Measurements from ENCODE around the gene PIK3R2. TPM values are rescaled to one million over a fixed set of nuclear protein-coding genes. Genes with fewer than 3 reads are reported as not detected.

PIK3R2 gene
- total RNA-seq, 1 donor from 2014 or later, result 61.2 TPM

- peak; percentile 27 for TF ChIP-seq CTCF (IDR thresholded peaks at IDR 0.05; ENCODE audit: unreplicated experiment)
- Mint-ChIP-seq H3K36me3 (ENCODE audit: insufficient read depth) (peaks cover 1% of the 10 kb centered on the region), H3K27me3 (no peaks in the 10 kb centered on the region), H3K4me1 (ENCODE audit: low read depth) (peaks cover 3% of the 10 kb centered on the region), H3K4me3 (ENCODE audit: low read depth) (peak overlapping the region; percentile 87), H3K9me3 (ENCODE audit: low read depth) (no peaks in the 10 kb centered on the region), H3K27ac (peak overlapping the region; percentile 47)
- DNase-seq (ENCODE audit: low spot score, unreplicated experiment), result no peak
These were observed 49.9 kb downstream of the PIK3R2 start for GRCh38 chr19:18202778-18203407.

DNA sequence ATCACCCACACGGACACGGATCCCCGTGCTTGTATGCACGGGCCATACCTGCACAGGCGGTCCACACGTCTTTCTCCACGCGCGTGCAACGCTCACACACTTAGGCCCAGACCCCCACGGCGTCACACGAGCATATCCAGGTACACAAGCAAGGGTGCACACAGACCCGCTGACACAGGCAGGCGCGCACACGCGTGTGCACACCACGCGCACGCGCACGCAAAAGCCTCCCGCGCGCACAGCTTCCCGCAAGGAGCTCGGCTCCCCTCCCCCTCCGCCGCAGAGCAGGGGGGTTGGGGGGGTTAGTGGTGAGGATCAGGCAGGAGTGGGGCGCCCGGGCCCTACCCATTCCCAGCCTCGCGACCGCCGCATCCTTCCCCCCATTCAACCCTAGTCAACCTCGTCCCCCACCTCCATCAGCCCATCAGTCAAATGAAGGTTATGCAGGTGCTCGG lies 50.5 kb downstream of the PIK3R2 start:
- no peak for DNase-seq (ENCODE audit: low spot score, unreplicated experiment)
- H3K27ac Mint-ChIP-seq, result peak overlapping the region; percentile 81
- H3K27me3 Mint-ChIP-seq, result peaks cover 1% of the 10 kb centered on the region
- peak overlapping the region; percentile 87 for H3K4me3 Mint-ChIP-seq (ENCODE audit: low read depth)
- no peaks in the 10 kb centered on the region for H3K9me3 Mint-ChIP-seq (ENCODE audit: low read depth)
- peaks cover 3% of the 10 kb centered on the region for H3K4me1 Mint-ChIP-seq (ENCODE audit: low read depth)
- TF ChIP-seq CTCF (IDR thresholded peaks at IDR 0.05; ENCODE audit: unreplicated experiment), result no peak
- H3K36me3 Mint-ChIP-seq (ENCODE audit: insufficient read depth), result peaks cover 1% of the 10 kb centered on the region

DNA sequence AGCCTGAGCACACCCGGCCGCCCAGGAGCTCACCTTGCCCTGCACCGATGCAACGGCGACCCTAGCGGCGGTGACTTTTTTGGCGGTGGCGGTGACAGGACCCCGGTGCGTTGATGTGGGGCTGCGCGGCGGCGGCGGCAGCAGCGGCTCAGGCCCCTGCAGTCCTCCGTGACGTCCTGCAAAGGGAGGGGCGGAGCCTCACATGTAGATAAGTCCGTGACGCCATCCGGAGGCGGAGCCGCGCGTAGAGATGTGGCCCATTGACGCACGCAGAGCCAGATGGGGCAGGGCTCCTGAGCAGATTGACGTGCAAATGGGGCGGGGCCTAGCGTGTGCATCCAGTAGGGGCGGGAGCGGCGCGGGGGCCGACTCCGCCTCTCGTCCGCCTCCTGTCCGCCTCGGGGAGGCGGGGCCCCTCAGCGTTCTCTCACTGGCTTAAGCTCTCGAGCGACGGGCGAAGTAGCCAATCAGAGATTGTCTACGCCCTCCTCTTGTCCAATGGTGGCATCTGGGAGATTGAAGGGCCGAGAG lies 51.0 kb downstream of the PIK3R2 start, which contains the start of gene RAB3A:
TSS of gene RAB3A (minus strand) at position 180 of the 531 bp plus-strand sequence. CDS start 1,302 bp downstream, outside the sequence.
- DNase-seq (ENCODE audit: low spot score, unreplicated experiment), result peak; percentile 99
- H3K27me3 Mint-ChIP-seq, result peaks cover 6% of the 10 kb centered on the region
- H3K4me1 Mint-ChIP-seq (ENCODE audit: low read depth), result peaks cover 3% of the 10 kb centered on the region
- peak within 1 kb of the TSS; percentile 88 for H3K4me3 Mint-ChIP-seq (ENCODE audit: low read depth)
- H3K36me3 Mint-ChIP-seq (ENCODE audit: insufficient read depth), result no peaks in the 10 kb centered on the region
- H3K9me3 Mint-ChIP-seq (ENCODE audit: low read depth), result no peaks in the 10 kb centered on the region
- peak within 1 kb of the TSS; percentile 96 for H3K27ac Mint-ChIP-seq
- TF ChIP-seq CTCF (IDR thresholded peaks at IDR 0.05; ENCODE audit: unreplicated experiment), result peak; percentile 35

GRCh38 chr19:18204394-18205199 lies 51.6 kb downstream of the PIK3R2 start:
- Mint-ChIP-seq H3K36me3 (ENCODE audit: insufficient read depth) (no peaks in the 10 kb centered on the region), H3K4me1 (ENCODE audit: low read depth) (peaks cover 3% of the 10 kb centered on the region)
- no peak for TF ChIP-seq CTCF (IDR thresholded peaks at IDR 0.05; ENCODE audit: unreplicated experiment)

DNA sequence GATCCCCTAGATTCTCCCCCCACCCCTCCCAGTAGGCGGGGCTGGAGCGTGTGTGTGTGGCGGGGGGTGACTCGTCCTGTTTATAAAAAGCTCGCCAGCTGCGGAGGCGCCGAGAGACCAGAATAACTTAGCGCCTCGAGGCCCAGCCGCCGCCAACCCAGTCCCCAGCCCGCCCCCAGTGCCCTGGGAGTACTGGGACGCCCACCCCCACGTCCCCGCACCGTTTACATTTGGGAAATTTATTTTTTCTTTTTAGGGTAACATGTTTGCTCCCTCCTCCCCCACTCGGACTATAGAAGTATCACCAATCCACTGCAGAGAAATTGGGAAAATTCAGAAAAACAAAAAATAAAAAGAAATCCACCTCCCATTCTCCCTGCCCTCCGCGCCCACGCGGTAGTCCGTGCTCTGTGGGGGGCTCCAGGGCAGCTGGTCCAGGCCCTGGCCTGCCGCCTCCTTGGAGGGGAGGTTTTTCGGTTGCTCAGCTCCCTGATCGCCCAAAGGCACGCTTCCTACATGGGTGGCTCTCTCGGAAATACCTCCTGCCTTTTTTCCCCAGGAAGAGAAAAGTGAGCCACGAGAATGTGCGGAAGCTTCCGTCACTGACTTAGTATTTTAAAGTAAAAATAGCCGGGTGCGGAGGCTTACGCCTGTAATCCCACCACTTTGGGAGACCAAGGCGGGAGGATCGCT lies 52.4 kb downstream of the PIK3R2 start:
- no peaks in the 10 kb centered on the region for H3K9me3 Mint-ChIP-seq (ENCODE audit: low read depth)
- TF ChIP-seq CTCF (IDR thresholded peaks at IDR 0.05; ENCODE audit: unreplicated experiment), result no peak
- H3K27ac Mint-ChIP-seq, result peak overlapping the region; percentile 96
- peak overlapping the region; percentile 88 for H3K4me3 Mint-ChIP-seq (ENCODE audit: low read depth)
- peaks cover 12% of the 10 kb centered on the region for H3K27me3 Mint-ChIP-seq
- no peak for DNase-seq (ENCODE audit: low spot score, unreplicated experiment)
- no peaks in the 10 kb centered on the region for H3K36me3 Mint-ChIP-seq (ENCODE audit: insufficient read depth)
- H3K4me1 Mint-ChIP-seq (ENCODE audit: low read depth), result peaks cover 3% of the 10 kb centered on the region

More at GRCh38 chr19:18204394-18205199, 51.6 kb downstream of the PIK3R2 start:
- Mint-ChIP-seq H3K9me3 (ENCODE audit: low read depth) (no peaks in the 10 kb centered on the region), H3K27me3 (peaks cover 6% of the 10 kb centered on the region), H3K4me3 (ENCODE audit: low read depth) (peak overlapping the region; percentile 88), H3K27ac (peak overlapping the region; percentile 96)
- DNase-seq (ENCODE audit: low spot score, unreplicated experiment), result peak; percentile 65
